GM12872 (cell line): ENCODE results near the gene RRM2.

Experiments used
- TF ChIP-seq, protein P1 (sequence below): IDR thresholded peaks from 3 replicates; pipeline ENCODE4 v1.5.1; 2011; ENCODE audit warnings: low read depth, mild to moderate bottlenecking, low read length, moderate library complexity; ENCODE audit not compliant: insufficient read depth

RRM2 gene

DNA sequence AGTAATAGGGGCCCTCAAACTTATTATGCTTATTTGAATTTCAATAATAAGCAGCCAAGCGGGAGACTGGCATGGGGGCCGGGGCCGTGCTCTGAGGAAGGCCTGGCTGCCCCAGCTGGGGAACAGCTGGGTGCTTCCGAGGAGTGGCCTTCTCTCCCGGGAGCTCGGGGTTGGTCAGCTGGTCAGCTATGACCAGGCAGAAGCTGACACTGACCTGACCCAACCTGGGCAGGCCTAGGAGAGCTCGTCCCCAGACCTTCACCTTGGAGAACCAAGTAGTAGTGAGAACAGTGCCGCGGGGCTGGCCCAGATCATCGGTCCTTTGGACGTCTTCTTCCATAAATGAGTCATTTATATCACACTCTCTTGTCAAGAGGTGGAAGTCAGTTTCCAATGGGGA is 36.1 kb downstream of the RRM2 start:
- TF ChIP-seq, protein P1, sequence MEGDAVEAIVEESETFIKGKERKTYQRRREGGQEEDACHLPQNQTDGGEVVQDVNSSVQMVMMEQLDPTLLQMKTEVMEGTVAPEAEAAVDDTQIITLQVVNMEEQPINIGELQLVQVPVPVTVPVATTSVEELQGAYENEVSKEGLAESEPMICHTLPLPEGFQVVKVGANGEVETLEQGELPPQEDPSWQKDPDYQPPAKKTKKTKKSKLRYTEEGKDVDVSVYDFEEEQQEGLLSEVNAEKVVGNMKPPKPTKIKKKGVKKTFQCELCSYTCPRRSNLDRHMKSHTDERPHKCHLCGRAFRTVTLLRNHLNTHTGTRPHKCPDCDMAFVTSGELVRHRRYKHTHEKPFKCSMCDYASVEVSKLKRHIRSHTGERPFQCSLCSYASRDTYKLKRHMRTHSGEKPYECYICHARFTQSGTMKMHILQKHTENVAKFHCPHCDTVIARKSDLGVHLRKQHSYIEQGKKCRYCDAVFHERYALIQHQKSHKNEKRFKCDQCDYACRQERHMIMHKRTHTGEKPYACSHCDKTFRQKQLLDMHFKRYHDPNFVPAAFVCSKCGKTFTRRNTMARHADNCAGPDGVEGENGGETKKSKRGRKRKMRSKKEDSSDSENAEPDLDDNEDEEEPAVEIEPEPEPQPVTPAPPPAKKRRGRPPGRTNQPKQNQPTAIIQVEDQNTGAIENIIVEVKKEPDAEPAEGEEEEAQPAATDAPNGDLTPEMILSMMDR = no peak

GRCh38 chr2:10159086-10159485 is 36.5 kb downstream of the RRM2 start:
- TF ChIP-seq, protein P1 = no peak

DNA sequence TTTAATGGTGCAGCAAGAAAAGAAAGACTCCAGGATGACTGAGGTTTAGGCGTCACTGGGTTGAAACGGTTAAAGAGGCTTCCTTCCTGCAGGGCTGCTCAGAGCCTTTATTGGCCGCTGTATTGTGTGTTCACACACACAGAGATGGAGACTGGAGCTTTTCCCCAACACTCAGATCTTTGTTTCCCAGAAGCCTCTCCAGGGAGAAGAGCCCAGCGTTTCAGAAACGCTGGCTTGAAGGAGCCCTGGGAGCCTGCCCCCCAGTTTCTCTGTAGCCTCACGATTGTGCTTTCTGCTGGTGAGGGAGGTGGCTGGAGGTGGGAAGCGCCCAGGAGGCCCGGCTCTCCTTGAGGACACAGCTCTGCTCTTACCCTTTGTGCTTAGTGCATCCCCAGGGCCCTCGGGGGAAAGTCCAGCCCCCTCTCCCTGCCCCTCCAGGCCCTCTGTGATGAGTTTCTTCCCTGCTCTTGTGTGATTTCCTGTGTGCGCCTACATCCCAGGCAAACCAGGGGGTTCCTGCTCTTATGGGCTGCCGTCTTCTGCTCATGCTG is 37.1 kb downstream of the RRM2 start:
- TF ChIP-seq, protein P1 = no peak

DNA sequence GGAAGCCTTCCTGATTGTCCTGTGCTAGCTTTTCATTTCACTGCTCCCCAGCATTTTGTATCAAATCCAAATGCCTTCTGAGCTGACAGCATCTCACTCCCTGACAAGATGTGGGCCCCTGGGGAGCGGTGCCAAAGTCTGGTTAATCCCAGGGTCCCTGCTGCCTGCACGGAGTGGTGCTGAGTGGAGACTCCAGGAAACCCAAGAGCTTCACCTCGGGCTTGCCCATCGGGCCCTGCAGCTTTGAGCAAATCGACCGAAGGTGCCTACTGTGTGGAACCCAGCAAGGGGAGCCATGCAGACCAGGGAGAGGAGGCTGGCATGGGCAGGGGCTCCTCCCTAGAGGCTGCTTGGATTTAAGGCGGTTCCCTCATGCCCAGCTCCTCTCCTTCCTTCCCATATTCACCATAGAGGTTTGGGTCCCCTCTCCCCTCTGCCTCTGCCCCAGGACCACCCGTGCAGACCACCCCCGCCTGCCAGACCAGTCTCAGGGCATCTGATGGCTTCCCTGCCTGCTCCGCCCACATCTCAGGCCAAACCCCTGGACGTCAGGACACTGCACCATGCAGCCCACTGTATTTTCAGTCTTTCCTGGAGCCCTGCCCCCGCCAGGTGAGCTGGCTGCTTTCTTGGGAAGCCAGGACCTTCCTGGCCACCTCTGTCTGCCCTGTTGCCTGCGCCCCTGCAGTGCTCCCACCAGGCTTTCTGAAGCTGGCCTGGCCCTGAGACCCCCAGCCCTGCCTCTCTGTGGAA is 37.8 kb downstream of the RRM2 start:
- TF ChIP-seq, protein P1 = no peak

DNA sequence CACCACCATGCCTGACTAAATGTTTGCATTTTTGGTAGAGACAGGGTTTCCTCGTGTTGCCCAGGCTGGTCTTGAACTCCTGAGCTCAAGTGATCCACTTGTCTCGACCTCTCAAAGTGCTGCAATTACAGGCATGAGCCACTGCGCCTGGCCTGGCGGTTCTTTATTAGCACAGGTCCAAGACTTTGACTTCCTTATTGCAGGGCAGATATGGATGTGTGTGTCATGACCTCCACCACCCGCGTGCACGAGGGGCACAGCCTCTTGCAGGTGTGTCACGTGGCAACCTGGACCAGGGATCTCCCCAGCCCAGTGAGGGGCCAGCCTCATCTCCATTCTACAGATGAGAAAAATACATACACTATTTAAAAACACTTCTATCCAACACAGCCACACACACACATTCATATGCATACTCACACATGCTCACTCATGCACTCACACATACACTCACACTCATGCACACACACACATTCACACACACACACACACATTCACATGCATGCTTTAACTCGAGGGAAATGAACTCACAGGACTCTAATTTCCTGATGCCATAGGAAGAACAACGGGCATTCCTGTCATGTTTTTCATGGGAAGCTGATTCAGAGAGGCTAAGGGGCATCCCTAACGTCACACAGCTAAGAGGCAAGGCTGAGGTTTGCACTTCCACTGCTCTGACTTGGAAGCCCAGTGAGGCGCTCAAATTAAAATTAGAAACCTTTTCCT is 38.8 kb downstream of the RRM2 start:
- TF ChIP-seq, protein P1 = no peak

DNA sequence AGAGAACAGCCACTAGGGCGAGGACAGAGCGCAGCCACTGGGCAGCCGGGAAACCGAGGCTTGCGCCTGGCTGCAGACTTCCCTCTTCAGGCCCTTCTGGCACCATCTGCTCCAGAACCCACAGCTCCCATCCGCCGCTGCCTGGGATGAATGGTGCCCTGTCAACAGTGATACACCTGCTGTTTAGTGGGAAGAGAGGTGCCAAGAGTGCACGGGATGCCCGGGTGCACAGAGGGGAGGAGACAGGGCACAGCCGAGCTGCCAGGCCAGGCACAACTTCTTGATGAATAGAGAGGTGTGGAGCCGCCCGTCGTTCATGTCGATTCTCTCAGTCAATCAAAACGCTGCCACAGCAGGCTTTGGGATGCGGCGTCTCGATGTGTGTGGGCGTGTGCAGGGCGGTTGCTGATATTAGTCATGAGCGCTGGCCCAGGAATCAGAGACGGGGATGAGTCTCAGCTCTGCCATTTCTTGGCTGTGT is 39.5 kb downstream of the RRM2 start:
- TF ChIP-seq, protein P1 = no peak

DNA sequence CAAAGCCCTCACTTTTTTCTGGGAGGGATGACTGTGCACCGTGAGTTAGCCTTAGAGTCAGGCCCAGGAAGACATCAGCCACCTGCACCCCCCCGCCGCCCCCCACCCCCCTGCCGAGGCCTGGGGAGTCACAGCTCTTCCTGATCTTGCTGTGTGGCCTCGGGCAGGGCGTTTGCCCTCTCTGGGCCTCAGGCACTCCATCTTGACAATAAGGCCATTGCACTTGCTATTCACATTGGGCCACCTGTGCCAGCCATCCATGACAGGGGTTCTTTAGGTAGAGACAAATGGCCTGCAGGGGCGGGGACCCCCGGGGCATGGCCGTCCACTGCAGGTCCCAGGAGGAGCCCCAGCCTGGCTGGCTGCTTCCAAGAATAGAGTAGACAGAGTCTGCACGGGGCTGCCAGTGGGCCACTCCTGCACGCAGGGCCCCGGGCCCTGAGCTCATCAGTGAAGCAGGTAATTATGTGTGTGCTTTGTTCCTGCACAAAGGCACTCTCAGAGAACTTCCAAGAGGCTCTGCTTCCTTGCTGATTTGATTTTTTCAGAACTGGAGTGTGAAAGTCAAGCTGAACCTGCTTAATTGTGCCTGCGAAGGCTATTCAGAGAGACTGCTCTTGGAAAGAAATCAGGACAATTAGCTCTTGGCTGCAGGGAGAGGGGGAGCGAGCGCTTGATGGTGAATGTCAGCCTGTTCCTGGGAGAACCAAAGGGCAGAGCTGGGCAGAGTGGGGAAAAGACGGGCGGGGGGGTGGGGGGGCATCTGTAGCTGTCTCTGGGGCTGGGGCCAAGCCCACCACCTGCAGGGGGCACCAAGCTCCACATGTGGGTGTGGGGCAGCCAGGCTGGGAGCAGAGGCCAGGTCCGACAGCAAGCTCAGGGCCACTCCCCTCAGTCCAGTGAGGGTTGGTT is 40.3 kb downstream of the RRM2 start:
- TF ChIP-seq, protein P1 = peak; percentile 21; the same call in 1 of the 3 replicates
